Fibroblast of pulmonary artery (primary cell): Measurements from ENCODE around the gene MMP24OS.

ENCODE experiments used
- DNase-seq: peaks from one replicate; pipeline ENCODE4 v3.0.0-alpha.2; 2010; ENCODE audit warnings: low read depth
- H3K4me3 ChIP-seq: replicated peaks from 2 replicates; pipeline ENCODE4 v1.5.1; 2011; ENCODE audit warnings: low read depth, mild to moderate bottlenecking, control low read depth, low read length, moderate library complexity
- CTCF ChIP-seq: IDR thresholded peaks from 2 replicates; pipeline ENCODE4 v1.5.1; 2011; ENCODE audit warnings: mild to moderate bottlenecking, control low read depth, low read length, inconsistent platforms; ENCODE audit errors: missing control alignments

The MMP24OS gene

GRCh38 chr20:35279040-35279439, 1.1 kb upstream of the MMP24OS start:
- no peak for TF ChIP-seq CTCF
- H3K4me3 ChIP-seq, result no peak overlapping the region
- no peak for DNase-seq

GRCh38 chr20:35277127-35277526, 795 bp downstream of the MMP24OS start:
- TF ChIP-seq CTCF, result no peak
- H3K4me3 ChIP-seq, result peak overlapping the region; percentile 86
- no peak for DNase-seq

GRCh38 chr20:35276408-35276807, 1.5 kb downstream of the MMP24OS start:
- no peak for TF ChIP-seq CTCF
- DNase-seq, result no peak
- peak overlapping the region; percentile 86 for H3K4me3 ChIP-seq

- DNase-seq, result no peak
Observed at GRCh38 chr20:35275741-35276251, 2.1 kb downstream of the MMP24OS start.

GRCh38 chr20:35274172-35275092, 3.5 kb downstream of the MMP24OS start:
- H3K4me3 ChIP-seq, result no peak overlapping the region
- DNase-seq, result no peak
- TF ChIP-seq CTCF, result no peak

More at GRCh38 chr20:35275741-35276251, 2.1 kb downstream of the MMP24OS start:
- H3K4me3 ChIP-seq, result no peak overlapping the region
- TF ChIP-seq CTCF, result no peak

- TF ChIP-seq CTCF, result no peak
- DNase-seq, result no peak
- no peak overlapping the region for H3K4me3 ChIP-seq
Observed at GRCh38 chr20:35273449-35274171, 4.3 kb downstream of the MMP24OS start.
